ENCODE data around the gene TPP2.

The TPP2 gene

DNA sequence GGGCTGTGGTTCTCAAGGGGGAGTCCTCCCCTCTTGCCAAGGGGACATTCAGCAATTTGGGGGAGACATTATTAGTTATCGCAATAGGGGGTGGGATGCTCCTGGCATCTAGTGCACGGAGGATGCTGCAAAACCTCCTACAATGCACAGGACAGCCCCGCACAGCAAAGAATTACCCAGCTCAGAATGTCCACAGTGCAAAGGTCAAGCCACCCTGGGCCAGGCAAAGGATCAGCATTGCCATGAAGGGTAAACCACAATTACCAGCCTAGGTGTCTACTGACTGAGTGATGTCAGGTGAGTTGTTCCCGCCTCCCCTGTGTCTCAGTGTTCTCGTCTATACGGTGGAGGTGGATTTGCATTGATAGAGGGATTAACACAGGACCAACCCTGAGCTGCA lies 100.5 kb downstream of the TPP2 start:
- DNase-seq = no peak

GRCh38 chr13:102697929-102698648 lies 101.3 kb downstream of the TPP2 start:
- peak; percentile 17 for DNase-seq

DNA sequence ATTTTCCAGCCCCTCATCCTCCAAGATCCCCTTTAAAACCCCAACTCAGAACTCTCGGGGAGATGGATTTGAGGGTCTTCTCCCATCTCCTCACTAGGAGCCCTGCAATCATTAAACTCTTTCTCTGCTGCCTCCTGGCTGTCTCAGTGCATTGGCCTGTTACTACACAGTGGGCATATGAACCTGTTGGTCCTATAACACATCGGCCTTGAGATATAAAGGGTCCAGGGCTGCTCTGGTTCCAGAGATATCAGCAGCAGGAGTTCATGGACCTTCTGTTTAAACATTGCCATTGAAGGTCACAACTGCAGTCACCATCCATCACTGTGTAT lies 101.8 kb downstream of the TPP2 start:
- DNase-seq = no peak

DNA sequence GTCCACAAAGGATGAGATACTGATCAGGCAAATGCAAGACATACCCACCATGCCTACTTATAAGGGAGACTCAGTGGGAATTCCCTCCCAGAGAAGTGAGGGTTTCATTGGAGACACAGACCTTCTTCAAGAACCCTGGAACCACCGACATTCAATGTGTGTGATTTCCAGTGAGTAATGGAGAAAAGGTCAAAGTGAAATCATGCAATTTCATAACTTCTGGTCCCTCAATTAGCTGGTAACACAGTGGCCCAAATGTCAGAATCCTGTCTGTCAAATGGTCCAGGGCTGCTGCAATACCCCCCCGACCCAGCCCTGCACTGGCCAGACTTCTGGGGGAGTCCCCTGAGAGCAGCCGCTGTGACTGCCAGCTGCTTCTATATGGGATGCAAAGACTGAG lies 102.7 kb downstream of the TPP2 start:
- peak; percentile 56 for DNase-seq

DNA sequence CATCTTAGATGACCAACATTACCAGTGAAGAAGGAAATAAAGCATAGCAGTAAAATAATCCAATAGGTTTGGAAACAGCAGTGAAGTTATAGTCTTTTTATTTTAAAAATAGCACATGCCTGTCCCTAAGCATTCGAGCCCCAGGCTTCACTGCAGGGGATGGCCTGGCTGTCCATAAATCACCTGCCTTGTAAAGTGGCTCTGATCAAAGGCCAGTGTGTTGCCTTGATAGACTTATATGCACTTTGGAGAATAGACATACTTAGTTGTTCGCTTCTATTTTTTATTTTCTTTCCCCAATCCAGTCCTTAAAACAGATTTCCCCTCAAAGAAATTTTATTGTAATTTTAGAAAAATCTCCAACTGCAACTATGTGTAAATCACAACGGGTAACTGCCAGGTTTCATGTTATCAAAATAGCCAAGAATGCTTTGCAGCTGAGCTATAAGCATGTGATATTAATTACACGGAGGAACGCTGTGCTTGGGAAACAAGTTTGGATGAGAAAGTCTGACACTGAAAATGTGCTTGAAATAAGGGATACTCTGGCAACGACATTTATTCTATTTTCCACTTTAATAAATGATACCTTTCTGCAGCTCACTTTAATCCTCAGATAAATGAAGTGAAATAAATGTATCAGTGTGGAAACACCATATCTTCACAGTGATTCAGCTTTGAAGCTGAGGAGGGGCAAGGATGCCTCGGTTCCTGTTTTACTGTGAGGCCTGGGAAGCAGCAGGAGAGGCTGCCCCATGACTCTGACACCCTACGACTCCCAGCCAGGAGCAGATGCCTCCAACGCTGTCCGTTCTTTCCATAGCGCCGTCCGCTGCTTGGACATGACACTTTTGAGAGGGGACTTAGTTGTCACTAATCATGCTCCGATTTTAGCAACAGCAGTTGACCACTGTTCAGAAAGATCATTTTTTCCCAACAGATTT lies 103.6 kb downstream of the TPP2 start:
- peak; percentile 24 for DNase-seq

GRCh38 chr13:102701331-102701730 lies 104.5 kb downstream of the TPP2 start:
- no peak for DNase-seq

DNA sequence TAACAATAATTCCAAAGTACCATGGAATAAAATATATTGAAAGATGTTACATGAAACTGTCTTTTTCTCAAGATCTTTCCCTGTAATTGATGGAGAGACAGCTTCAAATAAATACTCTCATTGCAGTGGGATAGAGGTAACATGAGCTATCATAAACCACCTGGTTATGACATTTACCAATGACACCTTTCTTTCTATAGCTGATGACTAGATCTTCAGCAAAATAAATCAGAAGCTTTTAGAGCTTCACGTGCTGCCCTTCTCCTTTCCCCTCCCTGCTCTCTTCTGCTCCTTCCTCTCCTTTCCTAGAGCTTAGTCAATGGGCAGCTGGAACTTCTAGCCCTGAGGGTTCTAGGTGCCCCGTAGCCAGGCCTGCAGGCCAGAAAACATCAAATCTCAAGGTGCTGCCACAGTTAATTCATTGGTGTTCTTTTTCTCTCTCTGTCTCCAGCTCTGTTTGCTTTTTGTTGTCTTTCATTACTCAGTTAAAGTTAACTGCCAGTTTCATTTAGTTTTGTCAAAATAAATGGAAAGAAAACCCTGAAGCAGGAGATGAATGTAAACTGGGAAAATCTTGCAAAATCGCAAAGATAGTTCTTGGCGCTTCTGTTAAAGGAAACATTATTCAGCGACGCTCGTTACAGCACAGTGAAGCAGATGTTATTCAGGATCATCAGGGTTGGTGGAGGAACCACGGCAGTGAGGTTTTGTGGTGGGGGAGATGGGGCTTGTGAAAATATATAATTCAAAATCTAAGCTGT lies 106.4 kb downstream of the TPP2 start:
- no peak for DNase-seq

DNA sequence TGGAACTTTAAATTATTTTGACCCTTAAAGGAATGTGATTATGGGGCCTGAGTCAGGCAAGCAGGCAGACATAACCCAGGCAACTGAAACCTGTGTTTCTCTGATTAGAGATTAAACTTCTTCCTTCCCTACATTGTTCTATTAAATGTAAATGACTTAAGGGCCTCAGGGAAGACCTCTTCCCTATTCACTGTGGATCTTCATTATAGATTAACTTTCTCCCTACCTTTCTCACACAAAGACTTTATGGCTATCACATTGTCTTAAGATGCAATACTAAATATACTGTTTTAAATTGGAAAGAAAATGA lies 106.9 kb downstream of the TPP2 start:
- DNase-seq = no peak

DNA sequence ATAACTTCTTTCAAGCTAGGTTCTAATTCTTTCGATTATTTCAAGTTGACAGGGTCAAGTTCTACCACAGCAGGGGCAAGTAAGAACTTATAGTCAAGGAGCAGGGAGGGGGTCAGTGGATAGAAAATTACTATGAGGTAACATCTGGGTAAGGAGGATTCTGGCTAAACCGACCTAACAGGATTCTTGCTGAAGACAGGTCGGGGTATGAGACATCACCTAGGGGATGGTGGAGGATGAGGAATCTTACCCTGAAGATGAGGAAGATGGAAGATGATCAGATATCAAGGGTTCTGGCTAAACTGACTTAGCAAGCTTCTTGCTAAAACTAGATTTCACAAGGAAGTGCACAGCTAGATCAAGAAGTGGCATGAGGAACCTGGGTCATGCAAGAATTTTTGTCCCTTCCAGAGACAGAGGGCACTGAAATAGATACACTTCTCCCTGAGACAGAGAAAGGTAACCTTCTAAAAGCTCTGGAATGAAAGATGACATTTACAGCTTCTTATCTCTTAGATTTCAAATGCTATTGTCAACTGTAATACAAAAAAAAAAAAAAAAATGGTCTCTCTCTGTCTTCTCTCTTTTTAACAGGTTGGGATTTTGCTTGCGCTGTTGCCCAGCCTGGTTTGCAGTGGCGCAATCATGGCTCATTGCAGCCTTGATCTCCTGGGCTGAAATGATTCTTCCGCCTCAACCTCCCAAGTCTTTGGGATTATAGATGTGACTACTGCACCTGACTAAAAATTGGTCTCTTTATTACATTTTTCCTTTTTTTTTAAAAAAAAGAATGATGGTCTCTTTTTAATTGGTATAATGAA lies 107.7 kb downstream of the TPP2 start:
- DNase-seq = no peak

- DNase-seq = peak; percentile 83
Observed at GRCh38 chr13:102707467-102707866, 110.7 kb downstream of the TPP2 start.

DNA sequence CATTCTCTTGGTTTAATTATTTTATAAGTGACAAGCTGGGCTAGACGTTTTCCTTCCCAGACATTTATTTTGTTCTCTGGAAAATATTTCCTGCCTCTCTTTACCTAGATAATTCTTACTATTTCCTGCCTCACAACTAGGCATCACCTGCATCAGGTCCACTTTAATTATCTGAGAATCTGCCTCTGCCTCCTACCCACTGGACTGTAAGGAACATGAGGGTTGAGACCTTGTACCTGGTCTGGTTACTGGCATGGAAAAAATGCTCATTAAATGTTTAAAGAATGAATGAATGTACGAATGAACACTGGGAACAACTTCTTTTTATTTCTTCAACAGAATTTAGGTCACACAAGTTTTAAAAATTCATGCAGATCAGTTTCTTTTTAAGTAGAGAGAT lies 111.4 kb downstream of the TPP2 start:
- DNase-seq = no peak

GRCh38 chr13:102708991-102709390 lies 112.2 kb downstream of the TPP2 start:
- no peak for DNase-seq

DNA sequence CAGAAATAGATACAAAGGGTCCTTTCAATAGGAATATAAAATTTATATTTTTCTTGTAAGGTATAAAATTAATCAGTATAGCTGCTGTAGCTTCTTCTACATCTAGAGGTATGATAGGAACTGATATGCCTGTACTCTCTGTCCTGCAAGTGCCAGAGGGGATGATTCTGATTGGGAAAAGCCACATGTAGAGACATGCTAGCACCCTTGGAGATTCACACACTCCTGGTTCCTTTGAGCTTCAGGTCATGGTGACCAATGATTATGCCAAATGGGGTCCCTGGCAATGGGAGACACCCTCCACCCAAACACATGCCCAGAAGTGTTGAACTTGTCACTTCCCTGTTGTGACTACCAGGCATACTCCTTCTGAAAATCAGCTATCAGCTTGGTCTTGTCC lies 112.8 kb downstream of the TPP2 start:
- DNase-seq = no peak

GRCh38 chr13:102710261-102710679 lies 113.5 kb downstream of the TPP2 start:
- DNase-seq = no peak

- no peak for DNase-seq
Observed at GRCh38 chr13:102715447-102715846, 118.7 kb downstream of the TPP2 start.

DNA sequence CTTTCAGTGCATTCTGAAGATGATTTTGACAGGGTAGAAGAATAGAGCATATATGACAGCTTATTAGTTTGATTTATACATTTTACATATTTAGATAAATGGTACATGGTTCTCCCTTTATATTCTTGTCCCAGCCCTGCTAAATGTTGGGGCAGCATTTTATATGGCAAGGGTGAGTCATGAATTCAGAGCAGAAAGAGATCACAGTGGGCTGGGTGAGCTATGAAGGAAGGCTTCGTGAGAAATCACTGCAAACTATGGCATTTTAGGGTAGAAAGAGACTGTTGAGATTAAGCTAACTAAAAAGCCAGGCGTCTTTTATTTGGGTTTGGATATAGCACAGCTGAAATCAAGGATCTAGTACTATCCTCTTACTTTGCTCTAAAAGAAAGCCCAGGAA lies 122.0 kb downstream of the TPP2 start:
- no peak for DNase-seq

DNA sequence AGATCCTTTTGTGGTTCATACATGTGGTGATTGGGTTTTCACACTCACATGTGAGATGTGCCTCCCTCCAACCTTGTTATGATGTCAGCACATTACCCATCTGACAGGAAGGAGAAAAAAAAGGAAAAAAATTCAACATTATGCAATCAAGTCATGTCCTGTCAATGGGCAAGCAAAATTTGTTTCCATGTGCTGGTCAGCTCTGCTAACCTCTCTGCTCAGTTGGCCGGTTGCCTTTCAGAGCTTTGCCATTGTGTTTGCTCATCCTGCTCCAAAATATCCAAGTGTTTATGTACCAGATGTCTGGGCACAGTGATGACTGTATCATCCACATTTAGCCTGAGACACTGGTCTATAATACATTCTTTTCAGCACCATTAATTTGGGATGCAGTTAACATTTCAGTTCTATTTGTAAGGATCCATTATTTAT lies 125.0 kb downstream of the TPP2 start:
- no peak for DNase-seq

DNA sequence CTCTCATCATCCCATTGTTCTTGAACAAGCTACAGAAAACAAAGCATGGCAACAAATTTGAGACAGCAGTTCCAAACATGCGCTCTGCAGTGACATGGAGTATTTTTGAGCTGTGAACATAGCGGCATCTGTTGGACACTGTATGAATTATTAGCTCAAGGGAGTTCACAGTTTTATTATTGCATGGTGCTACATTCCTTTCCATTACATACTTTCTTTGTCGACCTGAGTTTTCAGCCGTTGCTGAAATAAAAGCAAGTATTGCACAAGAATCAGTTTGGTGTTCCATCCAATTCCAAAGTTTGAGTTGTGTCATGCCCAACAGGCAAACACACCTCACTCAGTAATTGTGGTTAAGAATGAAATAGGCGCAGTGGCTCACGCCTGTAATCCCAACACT lies 128.1 kb downstream of the TPP2 start:
- DNase-seq = peak; percentile 67

DNA sequence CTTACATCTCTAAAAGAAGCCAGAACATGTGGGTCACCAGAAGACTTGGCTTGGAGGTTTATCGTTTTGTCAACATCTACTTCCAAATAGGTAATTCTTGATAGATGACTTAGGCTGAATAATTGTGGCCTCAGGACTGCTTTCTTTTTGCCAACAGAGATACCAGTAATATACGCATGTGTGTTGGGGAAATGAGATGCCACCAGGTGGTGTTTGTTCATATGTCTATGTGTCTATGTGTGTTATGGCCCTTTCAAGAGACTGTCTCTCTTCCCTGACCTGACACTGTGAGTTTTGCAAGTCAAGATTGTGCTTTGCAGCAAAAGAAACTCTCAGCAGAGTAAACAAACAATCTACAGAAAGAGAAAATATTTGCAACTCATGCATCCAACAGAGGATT lies 129.6 kb downstream of the TPP2 start:
- DNase-seq = peak; percentile 69
